Naive thymus-derived CD4-positive, alpha-beta T cell (primary cell): ENCODE measurements around the gene ZNF155. TPM values are rescaled to one million over a fixed set of nuclear protein-coding genes. Genes with fewer than 3 reads are reported as not detected.

Experiments used
- ATAC-seq: fragments of 150-1000 bp; cut with Tn5 transposase; 2 replicates; pipeline ENCODE4 v1.10.0; 2021; ENCODE audit warnings: mild to moderate bottlenecking, moderate library complexity
- CTCF ChIA-PET: fragments of 350-600 bp; sonication (Branson Sonifier 250); formaldehyde crosslinking; loops from one replicate; lab custom pipeline; 2021; ENCODE audit warnings: antibody characterized with exemption; lab: Charles Lee
- POLR2A ChIA-PET: fragments of 350-600 bp; sonication (Branson Sonifier 250); formaldehyde crosslinking; loops from one replicate; lab custom pipeline; 2021; ENCODE audit warnings: antibody characterized with exemption, inconsistent platforms; lab: Charles Lee
- DNase-seq, 9 donors: peaks; one replicate each; pipeline versions ENCODE4 v3.0.0 to v3.0.0-alpha.2; 2020 to 2022; ENCODE audit warnings: mixed read lengths in 1 of 9
- H3K27ac ChIP-seq: one replicate; pipeline ENCODE4 v1.7.0; 2013; ENCODE audit warnings: mild to moderate bottlenecking, low read depth, low read length, moderate library complexity
- H3K27me3 ChIP-seq, 2 donors: one replicate each; pipeline ENCODE4 v1.7.0; 2013; ENCODE audit warnings: low read length in 2 of 2, mild to moderate bottlenecking in 2 of 2, moderate library complexity in 2 of 2; ENCODE audit not compliant: control insufficient read depth in 2 of 2, insufficient read depth in 2 of 2
- H3K36me3 ChIP-seq, 3 experiments: 1 replicate in 2 of 3; 2 replicates in 1 of 3; pipeline ENCODE4 v1.7.0; 2013; ENCODE audit warnings: low read length in 3 of 3, mild to moderate bottlenecking in 3 of 3, moderate library complexity in 1 of 3; ENCODE audit not compliant: insufficient read depth in 3 of 3, control insufficient read depth in 2 of 3
- H3K4me1 ChIP-seq, 2 donors: one replicate each; pipeline ENCODE4 v1.7.0; 2013; ENCODE audit warnings: low read length in 2 of 2, mild to moderate bottlenecking in 2 of 2, moderate library complexity in 1 of 2; ENCODE audit not compliant: control insufficient read depth in 2 of 2, insufficient read depth in 2 of 2
- H3K4me3 ChIP-seq: 2 replicates; pipeline ENCODE4 v1.7.0; 2013; ENCODE audit warnings: mild to moderate bottlenecking, low read length
- H3K9me3 ChIP-seq, 3 experiments: 1 replicate in 2 of 3; 2 replicates in 1 of 3; pipeline ENCODE4 v1.7.0; 2013; ENCODE audit warnings: low read length in 3 of 3; ENCODE audit not compliant: control insufficient read depth in 2 of 3
- H3K27ac Mint-ChIP-seq, 9 donors: one replicate each; pipeline ENCODE4 v1.8.0; 2020 to 2022; ENCODE audit warnings: mixed read lengths in 9 of 9, mild to moderate bottlenecking in 8 of 9, moderate library complexity in 5 of 9, inconsistent platforms in 2 of 9
- H3K27me3 Mint-ChIP-seq, 5 donors: one replicate each; pipeline ENCODE4 v1.8.0; 2021 to 2022; ENCODE audit warnings: mixed read lengths in 5 of 5, mild to moderate bottlenecking in 1 of 5
- H3K36me3 Mint-ChIP-seq, 5 donors: one replicate each; pipeline ENCODE4 v1.8.0; 2020 to 2022; ENCODE audit warnings: mixed read lengths in 5 of 5, mild to moderate bottlenecking in 3 of 5, inconsistent platforms in 1 of 5
- H3K4me1 Mint-ChIP-seq, 7 donors: one replicate each; pipeline ENCODE4 v1.8.0; 2020 to 2022; ENCODE audit warnings: mixed read lengths in 7 of 7, mild to moderate bottlenecking in 3 of 7, inconsistent platforms in 1 of 7
- H3K4me3 Mint-ChIP-seq, 10 donors: one replicate each; pipeline ENCODE4 v1.8.0; 2020 to 2022; ENCODE audit warnings: mild to moderate bottlenecking in 10 of 10, mixed read lengths in 10 of 10, moderate library complexity in 6 of 10, inconsistent platforms in 2 of 10
- H3K9me3 Mint-ChIP-seq, 11 donors: one replicate each; pipeline ENCODE4 v1.8.0; 2020 to 2022; ENCODE audit warnings: mixed read lengths in 11 of 11, mild to moderate bottlenecking in 4 of 11, inconsistent platforms in 1 of 11, moderate library complexity in 1 of 11
- intact Hi-C, 2 donors: fragments of 100-400 bp; cut with micrococcal nuclease; formaldehyde crosslinking; loops; one replicate each; pipeline ENCODE4 v1.15.1; 2023
- polyA plus RNA-seq, 2 donors: library from polyadenylated mRNA; unstranded; fragments of 300-500 nt; fragmentation: Illumina TruSeq; gene quantifications; one replicate each; pipeline ENCODE4 v1.2.3, GENCODE V29; 2021
- total RNA-seq, 6 experiments: library from RNA in 5 of 6; stranded (reverse) in 5 of 6; gene quantifications; 1 replicate in 5 of 6; 2 replicates in 1 of 6; pipeline ENCODE4 v1.2.3 and lab custom pipeline; 2021 to 2026

Gene ZNF155
- total RNA-seq = 10 to 100 TPM in 2 of 5 experiments, 1 to 10 TPM in 3; 5.2 to 13.3 (median 9.1) TPM
- polyA plus RNA-seq = 1 to 10 TPM in 1 of 2 donors, under 1 TPM in 1; 0.99 to 2.8 TPM
- 10.2 reads per million, percentile 36 among the genes with 10 or more reads in this experiment for total RNA-seq (lab: John Stamatoyannopoulos, UW)

GRCh38 chr19:43983912-43984686 is at the start of gene ZNF155:
TSS of gene ZNF155 (plus strand) at chr19:43984188. CDS start at chr19:43988544, 4,356 bp downstream.
- ChIA-PET POLR2A (interaction anchor here (0.6 to 1.2 kb wide), 2 partner anchors 111 to 225 kb away, joined by 3 to 7 read pairs; no protein-coding TSS in a partner anchor), CTCF (interaction anchor here (0.7 kb wide), 1 partner anchor 48 kb away, joined by 4 read pairs; no protein-coding TSS in a partner anchor)
- DNase-seq (peak; percentile 46 to 72 (median 64)), ATAC-seq (peak; percentile 92)
- Histone ChIP-seq H3K36me3 (peaks cover 0 to 14% (median 5%) of the 10 kb centered on the region in 3 experiments), H3K4me1 (peaks cover 0 to 3% of the 10 kb centered on the region in 2 donors), H3K27me3 (no peaks in the 10 kb centered on the region), H3K4me3 (peak within 1 kb of the TSS; percentile 96), H3K27ac (peak within 1 kb of the TSS; percentile 79), H3K9me3 (peaks cover 0 to 3% (median 0%) of the 10 kb centered on the region in 3 experiments)
- H3K27me3 Mint-ChIP-seq = no peaks in the 10 kb centered on the region
- peak within 1 kb of the TSS; percentile 89 to 99 (median 96) for H3K4me3 Mint-ChIP-seq
- H3K9me3 Mint-ChIP-seq = peaks cover 0 to 16% (median 8%) of the 10 kb centered on the region in 11 donors
- peak within 1 kb of the TSS; percentile 72 to 97 (median 93) for H3K27ac Mint-ChIP-seq
- H3K36me3 Mint-ChIP-seq = peaks cover 2 to 27% (median 24%) of the 10 kb centered on the region in 5 donors
- peaks cover 0 to 28% (median 14%) of the 10 kb centered on the region in 7 donors for H3K4me1 Mint-ChIP-seq
- intact Hi-C loops = loop anchor here (1.0 to 10.0 kb wide), 9 partner anchors 18 to 321 kb away; partner anchors contain the start of genes ZNF221 (in 2 of the 2), ZNF224 (in 2 of the 2), ZNF230 (in 2 of the 2) and ZNF45 (in 2 of the 2)

- H3K4me1 Mint-ChIP-seq = peaks cover 10 to 46% (median 32%) of the 10 kb centered on the region in 7 donors
Observed at GRCh38 chr19:43934985-43935708, 48.8 kb upstream of the ZNF155 start, which contains the start of gene ZNF45. TSS of gene ZNF45 (minus strand) at chr19:43935282. CDS start at chr19:43922185, 13,097 bp downstream.

GRCh38 chr19:43936188-43936587 is 47.8 kb upstream of the ZNF155 start:
- peak in 1 of 9 donors; percentile 9 for DNase-seq

More at GRCh38 chr19:43934985-43935708, 48.8 kb upstream of the ZNF155 start, which contains the start of gene ZNF45:
- peak within 1 kb of the TSS; percentile 93 to 98 (median 96) for H3K4me3 Mint-ChIP-seq
- Histone ChIP-seq H3K36me3 (peaks cover 5 to 25% (median 13%) of the 10 kb centered on the region in 3 experiments), H3K27ac (peak within 1 kb of the TSS; percentile 81), H3K4me1 (peaks cover 16 to 17% of the 10 kb centered on the region in 2 donors), H3K27me3 (no peaks in the 10 kb centered on the region), H3K4me3 (peak within 1 kb of the TSS; percentile 84), H3K9me3 (no peaks in the 10 kb centered on the region)
- CTCF ChIA-PET = interaction anchor here (0.6 kb wide), 1 partner anchor 49 kb away, joined by 4 read pairs; the partner anchor contains the start of gene ZNF155
- peak; percentile 98 for ATAC-seq
- H3K27me3 Mint-ChIP-seq = peaks cover 0 to 7% (median 0%) of the 10 kb centered on the region in 5 donors
- peak within 1 kb of the TSS; percentile 81 to 96 (median 93) for H3K27ac Mint-ChIP-seq
- peak; percentile 65 to 89 (median 86) for DNase-seq
- intact Hi-C loops = loop anchor here (1.0 to 5.0 kb wide), 15 partner anchors 16 to 339 kb away; partner anchors contain the start of genes ZNF155 (in 2 of the 2), ZNF221 (in 2 of the 2), ZNF222 (in 2 of the 2) and ZNF224 (in 2 of the 2)
- POLR2A ChIA-PET = interaction anchor here (0.6 to 1.5 kb wide), 9 partner anchors 11 to 267 kb away, joined by 3 to 6 read pairs (median 3); partner anchors contain the start of genes ZNF221, ZNF222 and ZNF226
- H3K9me3 Mint-ChIP-seq = peaks cover 0 to 23% (median 3%) of the 10 kb centered on the region in 11 donors
- peaks cover 10 to 39% (median 32%) of the 10 kb centered on the region in 5 donors for H3K36me3 Mint-ChIP-seq

GRCh38 chr19:43939557-43940260 is 44.3 kb upstream of the ZNF155 start:
- no peak overlapping the region for H3K4me3 Mint-ChIP-seq
- no peaks in the 10 kb centered on the region for H3K36me3 ChIP-seq
- H3K27ac Mint-ChIP-seq = no peak overlapping the region
- peaks cover 0 to 6% (median 3%) of the 10 kb centered on the region in 5 donors for H3K36me3 Mint-ChIP-seq
- no peaks in the 10 kb centered on the region for H3K9me3 ChIP-seq
- DNase-seq = no peak
- no peak overlapping the region for H3K4me3 ChIP-seq
- H3K4me1 ChIP-seq = peaks cover 0 to 4% of the 10 kb centered on the region in 2 donors
- POLR2A ChIA-PET = interaction anchor here (0.6 kb wide), 1 partner anchor 113 kb away, joined by 3 read pairs; no protein-coding TSS in a partner anchor
- intact Hi-C loops = loop anchor here in 1 of 2 donors (5.0 kb wide), 1 partner anchor 268 kb away; no protein-coding TSS in a partner anchor
- peaks cover 0 to 42% (median 10%) of the 10 kb centered on the region in 11 donors for H3K9me3 Mint-ChIP-seq
- CTCF ChIA-PET = interaction anchor here (0.7 kb wide), 2 partner anchors 188 to 195 kb away, joined by 3 to 5 read pairs; no protein-coding TSS in a partner anchor
- no peak for ATAC-seq
- no peak overlapping the region for H3K27ac ChIP-seq
- no peaks in the 10 kb centered on the region for H3K27me3 ChIP-seq
- peaks cover 0 to 16% (median 6%) of the 10 kb centered on the region in 7 donors for H3K4me1 Mint-ChIP-seq
- peaks cover 0 to 30% (median 10%) of the 10 kb centered on the region in 5 donors for H3K27me3 Mint-ChIP-seq

More at GRCh38 chr19:43936188-43936587, 47.8 kb upstream of the ZNF155 start:
- peak overlapping the region in 9 of 10 donors; percentile 93 to 98 (median 96) for H3K4me3 Mint-ChIP-seq
- H3K27ac ChIP-seq = no peak overlapping the region
- ChIA-PET CTCF (no interaction called here), POLR2A (interaction anchor here (0.7 to 1.2 kb wide), 3 partner anchors 114 to 229 kb away, joined by 3 to 4 read pairs (median 3); partner anchors contain the start of gene ZNF226)
- H3K9me3 Mint-ChIP-seq = peaks cover 0 to 24% (median 5%) of the 10 kb centered on the region in 11 donors
- intact Hi-C loops = loop anchor here in 1 of 2 donors (5.0 kb wide), 1 partner anchor 271 kb away; no protein-coding TSS in a partner anchor
- H3K27me3 Mint-ChIP-seq = peaks cover 0 to 12% (median 0%) of the 10 kb centered on the region in 5 donors
- no peak for ATAC-seq
- no peak overlapping the region for H3K4me3 ChIP-seq
- H3K4me1 ChIP-seq = peaks cover 16 to 17% of the 10 kb centered on the region in 2 donors
- H3K27ac Mint-ChIP-seq = peak overlapping the region in 2 of 9 donors; percentile 84 to 96
- H3K36me3 Mint-ChIP-seq = peaks cover 7 to 29% (median 22%) of the 10 kb centered on the region in 5 donors
- peaks cover 0 to 15% (median 4%) of the 10 kb centered on the region in 3 experiments for H3K36me3 ChIP-seq
- H3K4me1 Mint-ChIP-seq = peaks cover 10 to 38% (median 32%) of the 10 kb centered on the region in 7 donors
- no peaks in the 10 kb centered on the region for H3K27me3 ChIP-seq
- H3K9me3 ChIP-seq = no peaks in the 10 kb centered on the region

- no peaks in the 10 kb centered on the region for H3K36me3 ChIP-seq
- intact Hi-C loops = no loop called here
- H3K4me3 ChIP-seq = no peak overlapping the region
- peaks cover under 1 to 8% (median 3%) of the 10 kb centered on the region in 5 donors for H3K36me3 Mint-ChIP-seq
- no peak overlapping the region for H3K27ac ChIP-seq
- H3K4me1 ChIP-seq = peaks cover 0 to under 1% of the 10 kb centered on the region in 2 donors
- H3K4me3 Mint-ChIP-seq = no peak overlapping the region
- CTCF ChIA-PET = no interaction called here
- peaks cover 0 to 38% (median 10%) of the 10 kb centered on the region in 5 donors for H3K27me3 Mint-ChIP-seq
- peaks cover 0 to 7% (median 2%) of the 10 kb centered on the region in 7 donors for H3K4me1 Mint-ChIP-seq
- ATAC-seq = no peak
- H3K27me3 ChIP-seq = no peaks in the 10 kb centered on the region
- H3K9me3 ChIP-seq = no peaks in the 10 kb centered on the region
- DNase-seq = no peak
- peaks cover 0 to 52% (median 14%) of the 10 kb centered on the region in 11 donors for H3K9me3 Mint-ChIP-seq
- no peak overlapping the region for H3K27ac Mint-ChIP-seq
- POLR2A ChIA-PET = interaction anchor here (0.6 kb wide), 1 partner anchor 112 kb away, joined by 3 read pairs; no protein-coding TSS in a partner anchor
Observed at GRCh38 chr19:43940719-43941118, 43.3 kb upstream of the ZNF155 start.
